ENCODE data around the gene SLMAP.

GRCh38 chr3:57816471-57817095 lies 60.5 kb downstream of the SLMAP start:
- TF ChIP-seq, protein P1, sequence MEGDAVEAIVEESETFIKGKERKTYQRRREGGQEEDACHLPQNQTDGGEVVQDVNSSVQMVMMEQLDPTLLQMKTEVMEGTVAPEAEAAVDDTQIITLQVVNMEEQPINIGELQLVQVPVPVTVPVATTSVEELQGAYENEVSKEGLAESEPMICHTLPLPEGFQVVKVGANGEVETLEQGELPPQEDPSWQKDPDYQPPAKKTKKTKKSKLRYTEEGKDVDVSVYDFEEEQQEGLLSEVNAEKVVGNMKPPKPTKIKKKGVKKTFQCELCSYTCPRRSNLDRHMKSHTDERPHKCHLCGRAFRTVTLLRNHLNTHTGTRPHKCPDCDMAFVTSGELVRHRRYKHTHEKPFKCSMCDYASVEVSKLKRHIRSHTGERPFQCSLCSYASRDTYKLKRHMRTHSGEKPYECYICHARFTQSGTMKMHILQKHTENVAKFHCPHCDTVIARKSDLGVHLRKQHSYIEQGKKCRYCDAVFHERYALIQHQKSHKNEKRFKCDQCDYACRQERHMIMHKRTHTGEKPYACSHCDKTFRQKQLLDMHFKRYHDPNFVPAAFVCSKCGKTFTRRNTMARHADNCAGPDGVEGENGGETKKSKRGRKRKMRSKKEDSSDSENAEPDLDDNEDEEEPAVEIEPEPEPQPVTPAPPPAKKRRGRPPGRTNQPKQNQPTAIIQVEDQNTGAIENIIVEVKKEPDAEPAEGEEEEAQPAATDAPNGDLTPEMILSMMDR (IDR thresholded peaks at IDR 0.05; ENCODE audit: low read length): no peak
- no peak for TF ChIP-seq EZH2phosphoT487 (IDR thresholded peaks at IDR 0.05; ENCODE audit: low read length)

All from MM.1S (cell line).